Subcutaneous abdominal adipose tissue (tissue), 5 donors: Measurements from ENCODE around the gene SUPT6H.

Source experiments
- H3K27ac ChIP-seq: one replicate; pipeline ENCODE4 v1.7.0; 2013; ENCODE audit warnings: low read depth, mild to moderate bottlenecking, inconsistent platforms, low read length, moderate library complexity
- H3K27me3 ChIP-seq, 5 donors: one replicate each; pipeline ENCODE4 v1.7.0; 2013; ENCODE audit warnings: low read length in 5 of 5, inconsistent platforms in 1 of 5; ENCODE audit not compliant: control insufficient read depth in 5 of 5, insufficient read depth in 4 of 5
- H3K36me3 ChIP-seq, 5 donors: one replicate each; pipeline ENCODE4 v1.7.0; 2013; ENCODE audit warnings: low read length in 5 of 5; ENCODE audit not compliant: control insufficient read depth in 5 of 5, insufficient read depth in 5 of 5
- H3K4me1 ChIP-seq, 5 donors: one replicate each; pipeline ENCODE4 v1.7.0; 2013; ENCODE audit warnings: low read length in 5 of 5, mild to moderate bottlenecking in 3 of 5, moderate library complexity in 1 of 5; ENCODE audit not compliant: control insufficient read depth in 5 of 5, insufficient read depth in 5 of 5
- H3K4me3 ChIP-seq, 5 donors: one replicate each; pipeline ENCODE4 v1.7.0; 2013; ENCODE audit warnings: low read length in 5 of 5, low read depth in 1 of 5
- H3K9ac ChIP-seq, 5 donors: one replicate each; pipeline ENCODE4 v1.7.0; 2013; ENCODE audit warnings: low read length in 5 of 5, mild to moderate bottlenecking in 4 of 5, moderate library complexity in 3 of 5
- H3K9me3 ChIP-seq, 5 donors: one replicate each; pipeline ENCODE4 v1.7.0; 2013; ENCODE audit warnings: low read length in 5 of 5; ENCODE audit not compliant: control insufficient read depth in 5 of 5
- donor health status: healthy.
- donor health status: healthy.
- donor health status: healthy.
- donor health status: healthy.
- donor health status: healthy.

The SUPT6H gene

GRCh38 chr17:28747051-28747691 is 85.2 kb downstream of the SUPT6H start:
- peaks cover 0 to 43% (median 37%) of the 10 kb centered on the region in 5 donors for H3K4me1 ChIP-seq
- H3K36me3 ChIP-seq = peaks cover 0 to 20% (median 19%) of the 10 kb centered on the region in 5 donors
- no peak overlapping the region for H3K4me3 ChIP-seq
- H3K9ac ChIP-seq = no peak overlapping the region
- no peaks in the 10 kb centered on the region for H3K9me3 ChIP-seq
- H3K27ac ChIP-seq = no peak overlapping the region
- no peaks in the 10 kb centered on the region for H3K27me3 ChIP-seq

- Histone ChIP-seq H3K27me3 (no peaks in the 10 kb centered on the region), H3K4me1 (peaks cover 0 to 40% (median 33%) of the 10 kb centered on the region in 5 donors), H3K9ac (no peak overlapping the region), H3K27ac (no peak overlapping the region), H3K9me3 (no peaks in the 10 kb centered on the region), H3K4me3 (no peak overlapping the region), H3K36me3 (peaks cover 0 to 20% (median 19%) of the 10 kb centered on the region in 5 donors)
Measured at GRCh38 chr17:28747801-28748750, 86.1 kb downstream of the SUPT6H start.

DNA sequence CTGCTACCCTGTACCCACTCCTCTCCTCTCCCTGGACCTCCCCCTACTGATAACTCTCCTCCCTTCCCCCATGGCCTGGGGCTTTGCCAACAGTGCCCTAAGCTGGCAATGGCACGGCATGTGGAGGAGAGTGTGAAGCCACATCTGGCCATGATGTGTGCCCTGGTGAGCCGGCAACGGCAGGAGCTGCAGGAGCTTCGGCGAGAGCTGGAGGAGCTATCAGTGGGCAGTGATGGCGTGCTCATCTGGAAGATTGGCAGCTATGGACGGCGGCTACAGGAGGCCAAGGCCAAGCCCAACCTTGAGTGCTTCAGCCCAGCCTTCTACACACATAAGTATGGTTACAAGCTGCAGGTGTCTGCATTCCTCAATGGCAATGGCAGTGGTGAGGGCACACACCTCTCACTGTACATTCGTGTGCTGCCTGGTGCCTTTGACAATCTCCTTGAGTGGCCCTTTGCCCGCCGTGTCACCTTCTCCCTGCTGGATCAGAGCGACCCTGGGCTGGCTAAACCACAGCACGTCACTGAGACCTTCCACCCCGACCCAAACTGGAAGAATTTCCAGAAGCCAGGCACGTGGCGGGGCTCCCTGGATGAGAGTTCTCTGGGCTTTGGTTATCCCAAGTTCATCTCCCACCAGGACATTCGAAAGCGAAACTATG is 87.0 kb downstream of the SUPT6H start:
- H3K9me3 ChIP-seq = no peaks in the 10 kb centered on the region
- peaks cover 0 to 20% (median 19%) of the 10 kb centered on the region in 5 donors for H3K36me3 ChIP-seq
- H3K27ac ChIP-seq = no peak overlapping the region
- peaks cover 0 to 35% (median 29%) of the 10 kb centered on the region in 5 donors for H3K4me1 ChIP-seq
- H3K9ac ChIP-seq = no peak overlapping the region
- no peak overlapping the region for H3K4me3 ChIP-seq
- no peaks in the 10 kb centered on the region for H3K27me3 ChIP-seq

DNA sequence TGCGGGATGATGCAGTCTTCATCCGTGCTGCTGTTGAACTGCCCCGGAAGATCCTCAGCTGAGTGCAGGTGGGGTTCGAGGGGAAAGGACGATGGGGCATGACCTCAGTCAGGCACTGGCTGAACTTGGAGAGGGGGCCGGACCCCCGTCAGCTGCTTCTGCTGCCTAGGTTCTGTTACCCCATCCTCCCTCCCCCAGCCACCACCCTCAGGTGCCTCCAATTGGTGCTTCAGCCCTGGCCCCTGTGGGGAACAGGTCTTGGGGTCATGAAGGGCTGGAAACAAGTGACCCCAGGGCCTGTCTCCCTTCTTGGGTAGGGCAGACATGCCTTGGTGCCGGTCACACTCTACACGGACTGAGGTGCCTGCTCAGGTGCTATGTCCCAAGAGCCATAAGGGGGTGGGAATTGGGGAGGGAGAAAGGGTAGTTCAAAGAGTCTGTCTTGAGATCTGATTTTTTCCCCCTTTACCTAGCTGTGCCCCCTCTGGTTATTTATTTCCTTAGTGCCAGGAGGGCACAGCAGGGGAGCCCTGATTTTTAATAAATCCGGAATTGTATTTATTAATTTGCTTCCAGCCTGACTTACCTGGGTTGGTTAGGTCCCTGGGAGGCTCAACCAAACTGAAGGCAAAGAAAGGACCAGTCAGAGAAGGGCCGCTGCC is 87.6 kb downstream of the SUPT6H start:
- Histone ChIP-seq H3K9me3 (no peaks in the 10 kb centered on the region), H3K4me3 (no peak overlapping the region), H3K9ac (no peak overlapping the region), H3K27me3 (no peaks in the 10 kb centered on the region), H3K27ac (no peak overlapping the region), H3K36me3 (peaks cover 0 to 20% (median 19%) of the 10 kb centered on the region in 5 donors), H3K4me1 (peaks cover 0 to 31% (median 24%) of the 10 kb centered on the region in 5 donors)

GRCh38 chr17:28750178-28751047 is 88.4 kb downstream of the SUPT6H start:
- Histone ChIP-seq H3K36me3 (peaks cover 0 to 20% (median 19%) of the 10 kb centered on the region in 5 donors), H3K9me3 (no peaks in the 10 kb centered on the region), H3K4me3 (no peak overlapping the region), H3K9ac (peak overlapping the region in 1 of 5 donors; percentile 9), H3K27ac (no peak overlapping the region), H3K4me1 (peaks cover 0 to 24% (median 16%) of the 10 kb centered on the region in 5 donors), H3K27me3 (no peaks in the 10 kb centered on the region)

- H3K4me1 ChIP-seq = peaks cover 0 to 13% (median 3%) of the 10 kb centered on the region in 5 donors
- H3K4me3 ChIP-seq = no peak overlapping the region
- H3K27ac ChIP-seq = no peak overlapping the region
- H3K9ac ChIP-seq = no peak overlapping the region
- H3K36me3 ChIP-seq = peaks cover 0 to 25% (median 19%) of the 10 kb centered on the region in 5 donors
- H3K9me3 ChIP-seq = no peaks in the 10 kb centered on the region
- no peaks in the 10 kb centered on the region for H3K27me3 ChIP-seq
Measured at GRCh38 chr17:28751600-28752366, 89.8 kb downstream of the SUPT6H start.
